HepG2 (cell line): ENCODE measurements around the gene HLA-DPB1. TPM values are rescaled to one million over a fixed set of nuclear protein-coding genes. Genes with fewer than 3 reads are reported as not detected.
A peak's percentile ranks its signal among the peaks of the same experiment; 100 is the strongest.

ENCODE experiments used
- ATAC-seq: fragments of 200-7000 bp; cut with Tn5 transposase; 3 replicates; pipeline ENCODE4 v1.9.1; 2020; ENCODE audit warnings: mild to moderate bottlenecking, moderate library complexity
- BruUV-seq: library from RNA; stranded (reverse); fragments of 400-500 nt; replicated peaks from 2 replicates; lab custom pipeline; 2021; lab: Mats Ljungman, UMichigan
- CTCF ChIA-PET: fragments of 300-600 bp; formaldehyde crosslinking; extraction: SDS; loops from one replicate; lab custom pipeline; 2021; ENCODE audit warnings: low total read pairs, inconsistent platforms, low intra/inter-chr PET ratio; lab: Yijun Ruan, JAX
- POLR2A ChIA-PET: fragments of 350-600 bp; sonication (Branson Sonifier 250); formaldehyde crosslinking; loops from one replicate; lab custom pipeline; 2020; ENCODE audit warnings: antibody characterized with exemption, inconsistent platforms; lab: Yijun Ruan, JAX
- DNase-seq: peaks from one replicate; pipeline ENCODE4 v3.0.0-alpha.2; 2015; ENCODE audit warnings: low spot score
- FAIRE-seq: peaks from 3 replicates; lab custom pipeline; 2011; peaks lifted over from hg19 to GRCh38; lab: Jason Lieb, UNC
- H2AFZ ChIP-seq: one replicate; pipeline ENCODE4 v1.6.1; 2011; ENCODE audit warnings: low read length, inconsistent platforms
- H3K27ac ChIP-seq: fragments of 300-600 bp; 3 replicates; pipeline ENCODE4 v1.8.0; 2011; ENCODE audit warnings: mixed run types, mild to moderate bottlenecking, mixed read lengths, low read length, inconsistent platforms; ENCODE audit not compliant: insufficient read depth; ENCODE audit errors: extremely low read length
- H3K27me3 ChIP-seq, 2 experiments: fragments of 200-600 bp in 1 of 2; 2 replicates in 1 of 2; 3 replicates in 1 of 2; pipeline versions ENCODE4 v1.6.0 to v1.8.0; 2011; ENCODE audit warnings: low read length in 2 of 2, mild to moderate bottlenecking in 2 of 2, moderate library complexity in 2 of 2, inconsistent platforms in 1 of 2; ENCODE audit not compliant: insufficient read depth in 2 of 2, control insufficient read depth in 1 of 2
- H3K36me3 ChIP-seq, 2 experiments: fragments of 200-600 bp in 1 of 2; replicated peaks in 1 of 2; 2 replicates in 1 of 2; 3 replicates in 1 of 2; pipeline versions ENCODE4 v1.5.1 to v1.8.0; 2011; ENCODE audit warnings: low read length in 2 of 2, inconsistent platforms in 1 of 2; ENCODE audit not compliant: insufficient read depth in 2 of 2, control insufficient read depth in 1 of 2
- H3K4me1 ChIP-seq: 2 replicates; pipeline ENCODE4 v1.5.1; 2012; ENCODE audit warnings: low read length, inconsistent platforms; ENCODE audit not compliant: insufficient read depth
- H3K4me2 ChIP-seq: 2 replicates; pipeline ENCODE4 v1.6.0; 2011; ENCODE audit warnings: low read depth, low read length, inconsistent platforms
- H3K4me3 ChIP-seq, 3 experiments: fragments of 200-600 bp in 1 of 3; sonication (generic), shearing (Covaris generic) in 1 of 3; replicated peaks in 1 of 3; 2 replicates each; pipeline ENCODE4 v1.5.1; 2011 to 2016; ENCODE audit warnings: low read length in 3 of 3, inconsistent platforms in 2 of 3, low read depth in 2 of 3, mild to moderate bottlenecking in 2 of 3, control low read depth in 1 of 3, mixed read lengths in 1 of 3; ENCODE audit not compliant: insufficient read depth in 1 of 3
- H3K79me2 ChIP-seq: one replicate; pipeline ENCODE4 v1.6.1; 2011; ENCODE audit warnings: low read length, inconsistent platforms; ENCODE audit not compliant: insufficient read depth
- H3K9ac ChIP-seq: 2 replicates; pipeline ENCODE4 v1.6.0; 2011; ENCODE audit warnings: mild to moderate bottlenecking, low read depth, low read length, inconsistent platforms; ENCODE audit not compliant: insufficient read depth
- H3K9me3 ChIP-seq: 2 replicates; pipeline ENCODE4 v1.5.1; 2012; ENCODE audit warnings: mild to moderate bottlenecking, low read length
- H4K20me1 ChIP-seq: 2 replicates; pipeline ENCODE4 v1.6.0; 2011; ENCODE audit warnings: inconsistent platforms, mild to moderate bottlenecking, low read length, moderate library complexity; ENCODE audit not compliant: insufficient read depth
- FOXA1 ChIP-seq, 2 experiments: fragments of 450-650 bp in 1 of 2; sonication (generic) in 1 of 2; formaldehyde crosslinking in 1 of 2; IDR thresholded peaks; 2 replicates each; pipeline versions ENCODE4 v1.4.0 to v1.6.1; 2016 to 2020; ENCODE audit warnings: missing genetic modification reagents in 1 of 2
- HOXA3 ChIP-seq: sonication (generic); formaldehyde crosslinking; IDR thresholded peaks from 2 replicates; pipeline ENCODE4 v1.5.0; 2020; ENCODE audit warnings: missing genetic modification reagents
- NRL ChIP-seq: sonication (generic); formaldehyde crosslinking; IDR thresholded peaks from 2 replicates; pipeline ENCODE4 v1.5.0; 2020; ENCODE audit warnings: missing genetic modification reagents, mild to moderate bottlenecking, moderate library complexity, borderline replicate concordance
- SALL2 ChIP-seq: sonication (generic); formaldehyde crosslinking; IDR thresholded peaks from 2 replicates; pipeline ENCODE4 v1.8.1; 2023; ENCODE audit warnings: mild to moderate bottlenecking, missing genetic modification reagents, inconsistent platforms
- ZFP36 ChIP-seq: fragments of 150-350 bp; IDR thresholded peaks from 2 replicates; pipeline ENCODE4 v1.6.1; 2018; ENCODE audit warnings: borderline replicate concordance, low read length, low read depth; ENCODE audit not compliant: partially characterized antibody
- ZFP41 ChIP-seq: sonication (generic); formaldehyde crosslinking; IDR thresholded peaks from 2 replicates; pipeline ENCODE4 v1.4.0; 2020; ENCODE audit warnings: mild to moderate bottlenecking, missing genetic modification reagents, borderline replicate concordance
- ZNF282 ChIP-seq: fragments of 450-650 bp; IDR thresholded peaks from 2 replicates; pipeline ENCODE4 v1.6.1; 2018; ENCODE audit not compliant: partially characterized antibody
- WGBS: methylation state at CpG from one replicate; pipeline ENCODE4 v1.1.6; 2017; ENCODE audit warnings: low lambda C conversion rate; 5-methylcytosine and 5-hydroxymethylcytosine counted together
- in situ Hi-C: cut with HindIII; loops from 2 replicates; pipeline ENCODE4 v1.10.0; 2017; ENCODE audit warnings: low pct_unique_long_range_greater_than_20kb; ENCODE audit not compliant: extremely low pct_ligation_motif_present
- intact Hi-C: fragments of 100-400 bp; cut with micrococcal nuclease; formaldehyde crosslinking; loops from one replicate; pipeline ENCODE4 v1.10.0; 2022; ENCODE audit not compliant: unreplicated experiment
- polyA plus RNA-seq, 8 experiments: library from polyadenylated mRNA; depleted of rRNA in 3 of 8; stranded (reverse) in 7 of 8; unstranded in 1 of 8; fragments of >200 nt; fragmentation: Illumina TruSeq in 4 of 8; extraction: Trizol in 4 of 8; gene quantifications; 2 replicates each; pipeline versions ENCODE4 v1.2.1 to v1.2.3, GENCODE V29; 2011 to 2016; ENCODE audit warnings: low read depth in 4 of 8, missing spikeins in 1 of 8, mixed read lengths in 1 of 8; ENCODE audit not compliant: insufficient read depth in 1 of 8
- total RNA-seq, 5 experiments: library from RNA; depleted of rRNA; stranded (reverse); fragments of >200 nt; fragmentation: Illumina TruSeq; extraction: Trizol; gene quantifications; 2 replicates each; pipeline ENCODE4 v1.2.3, GENCODE V29; 2016; ENCODE audit warnings: low read depth in 1 of 5

The HLA-DPB1 gene
- total and polyA plus RNA-seq, 2 of the 13 experiments (the other 11 are each of a cell fraction or from before 2014, with no cell fraction given): not detected

- peaks cover 2 to 39% of the 10 kb centered on the region in 2 experiments; a peak in 4 of 5 replicates for H3K27me3 ChIP-seq
- FAIRE-seq (no peak), ATAC-seq (no peak), DNase-seq (no peak)
- no peak overlapping the region for H3K27ac ChIP-seq
- H3K79me2 ChIP-seq: no peaks in the 10 kb centered on the region
- peaks cover 4% of the 10 kb centered on the region; the same call in 1 of the 2 replicates for H3K4me1 ChIP-seq
- H3K9ac ChIP-seq: no peak overlapping the region
- BruUV-seq: no TSS peak
- intact Hi-C loops: no loop called here
- no peak for TF ChIP-seq SALL2
- no peak for TF ChIP-seq FOXA1 (IDR thresholded peaks at IDR 0.05)
- no peak for TF ChIP-seq FOXA1 (CRISPR knock-in tag; IDR thresholded peaks at IDR 0.05)
- TF ChIP-seq ZNF282: no peak
- TF ChIP-seq ZFP41 (CRISPR knock-in tag): no peak
- CTCF ChIA-PET: no interaction called here
- no peak overlapping the region for H3K4me3 ChIP-seq
- POLR2A ChIA-PET: interaction anchor here (0.6 kb wide), 1 partner anchor 199 kb away, joined by 3 read pairs; no protein-coding TSS in a partner anchor
- no peak overlapping the region for H3K4me2 ChIP-seq
- no peaks in the 10 kb centered on the region for H3K9me3 ChIP-seq
- H3K36me3 ChIP-seq: no peaks in the 10 kb centered on the region
- no peak overlapping the region for H2AFZ ChIP-seq
- in situ Hi-C loops: no loop called here
- no peaks in the 10 kb centered on the region for H4K20me1 ChIP-seq
Measured at GRCh38 chr6:33114406-33114805, 38.6 kb downstream of the HLA-DPB1 start.

GRCh38 chr6:33116417-33116816 is 40.6 kb downstream of the HLA-DPB1 start:
- intact Hi-C loops (no loop called here), in situ Hi-C loops (loop anchor here (5.0 kb wide), 1 partner anchor 131 kb away; no protein-coding TSS in a partner anchor)
- CTCF ChIA-PET: no interaction called here
- WGBS: 3% methylated on average over 6 of the region's 6 CpGs
- Histone ChIP-seq H3K4me2 (no peak overlapping the region), H3K4me1 (peaks cover 11% of the 10 kb centered on the region), H3K4me3 (no peak overlapping the region), H3K9me3 (no peaks in the 10 kb centered on the region), H4K20me1 (no peaks in the 10 kb centered on the region), H3K27me3 (peaks cover 2 to 36% of the 10 kb centered on the region in 2 experiments; a peak in 4 of 5 replicates), H3K9ac (no peak overlapping the region), H3K79me2 (no peaks in the 10 kb centered on the region), H3K27ac (no peak overlapping the region), H2AFZ (no peak overlapping the region), H3K36me3 (no peaks in the 10 kb centered on the region)
- FAIRE-seq: no peak
- DNase-seq: no peak
- POLR2A ChIA-PET: no interaction called here
- TF ChIP-seq HOXA3 (CRISPR knock-in tag) (no peak), ZFP36 (peak; percentile 53), NRL (CRISPR knock-in tag) (no peak)
- BruUV-seq: no TSS peak
- ATAC-seq: no peak
